ENCODE measurements around the gene TCF23. TPM values are rescaled to one million over a fixed set of nuclear protein-coding genes. Genes with fewer than 3 reads are reported as not detected.

Gene TCF23
- total RNA-seq, 1 donor from 2014 or later, result 1.2 TPM

DNA sequence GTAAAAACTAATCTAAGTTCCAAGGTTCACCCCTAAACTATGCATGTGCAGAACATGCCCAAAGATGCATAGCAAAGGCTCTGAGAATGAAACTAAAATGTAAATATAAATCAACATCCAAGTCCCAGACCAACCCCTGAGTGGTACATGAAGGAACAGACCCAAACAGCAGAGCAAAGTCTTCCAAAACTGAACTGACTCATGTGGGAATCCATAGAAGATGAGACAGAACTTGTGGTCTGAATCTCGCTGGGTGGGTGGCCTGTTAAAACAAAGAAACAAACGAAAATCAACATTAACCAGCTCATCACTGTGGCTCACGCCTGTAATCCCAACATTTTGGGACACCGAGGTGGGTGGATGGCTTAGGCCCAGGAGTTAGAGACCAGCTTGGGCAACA lies 33.5 kb downstream of the TCF23 start:
- intact Hi-C loops (cut with DNase I), result no loop called here
- H3K27ac ChIP-seq, result peak overlapping the region; percentile 57
- no peaks in the 10 kb centered on the region for H3K9me3 ChIP-seq
- ATAC-seq (no peak), DNase-seq (no peak)
- H3K36me3 ChIP-seq, result no peaks in the 10 kb centered on the region
- H3K4me3 ChIP-seq, result no peak overlapping the region
- TF ChIP-seq, protein P1, sequence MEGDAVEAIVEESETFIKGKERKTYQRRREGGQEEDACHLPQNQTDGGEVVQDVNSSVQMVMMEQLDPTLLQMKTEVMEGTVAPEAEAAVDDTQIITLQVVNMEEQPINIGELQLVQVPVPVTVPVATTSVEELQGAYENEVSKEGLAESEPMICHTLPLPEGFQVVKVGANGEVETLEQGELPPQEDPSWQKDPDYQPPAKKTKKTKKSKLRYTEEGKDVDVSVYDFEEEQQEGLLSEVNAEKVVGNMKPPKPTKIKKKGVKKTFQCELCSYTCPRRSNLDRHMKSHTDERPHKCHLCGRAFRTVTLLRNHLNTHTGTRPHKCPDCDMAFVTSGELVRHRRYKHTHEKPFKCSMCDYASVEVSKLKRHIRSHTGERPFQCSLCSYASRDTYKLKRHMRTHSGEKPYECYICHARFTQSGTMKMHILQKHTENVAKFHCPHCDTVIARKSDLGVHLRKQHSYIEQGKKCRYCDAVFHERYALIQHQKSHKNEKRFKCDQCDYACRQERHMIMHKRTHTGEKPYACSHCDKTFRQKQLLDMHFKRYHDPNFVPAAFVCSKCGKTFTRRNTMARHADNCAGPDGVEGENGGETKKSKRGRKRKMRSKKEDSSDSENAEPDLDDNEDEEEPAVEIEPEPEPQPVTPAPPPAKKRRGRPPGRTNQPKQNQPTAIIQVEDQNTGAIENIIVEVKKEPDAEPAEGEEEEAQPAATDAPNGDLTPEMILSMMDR (IDR thresholded peaks at IDR 0.05), result no peak
- H3K27me3 ChIP-seq (ENCODE audit: low read depth), result no peaks in the 10 kb centered on the region
- no peaks in the 10 kb centered on the region for H3K4me1 ChIP-seq

DNA sequence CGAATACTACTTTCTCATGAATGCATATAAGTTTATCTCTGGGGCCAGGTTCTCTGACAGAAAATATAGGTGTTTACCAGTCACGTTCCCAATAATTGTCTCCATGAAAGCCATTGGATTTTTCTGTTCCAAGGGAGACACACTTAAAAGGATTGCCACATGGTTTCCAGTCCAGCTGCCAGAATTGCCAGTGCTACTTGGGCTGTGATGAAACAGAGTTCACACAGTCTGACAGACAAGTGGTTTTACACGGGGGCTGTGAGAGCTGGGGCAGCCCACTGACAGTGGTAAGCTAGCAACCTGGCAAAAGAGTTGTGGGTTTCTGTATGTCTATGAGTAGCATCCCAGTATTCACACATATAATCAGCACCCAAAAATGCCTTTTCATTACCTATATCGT lies 35.3 kb downstream of the TCF23 start:
- intact Hi-C loops (cut with DNase I), result no loop called here
- no peak overlapping the region for H3K4me3 ChIP-seq
- H3K27ac ChIP-seq, result peak overlapping the region; percentile 20
- DNase-seq, result no peak
- H3K27me3 ChIP-seq (ENCODE audit: low read depth), result no peaks in the 10 kb centered on the region
- no peaks in the 10 kb centered on the region for H3K36me3 ChIP-seq
- ATAC-seq, result peak; percentile 23 to 28
- H3K4me1 ChIP-seq, result no peaks in the 10 kb centered on the region
- H3K9me3 ChIP-seq, result no peaks in the 10 kb centered on the region
- TF ChIP-seq, protein P1 (IDR thresholded peaks at IDR 0.05), result no peak

DNA sequence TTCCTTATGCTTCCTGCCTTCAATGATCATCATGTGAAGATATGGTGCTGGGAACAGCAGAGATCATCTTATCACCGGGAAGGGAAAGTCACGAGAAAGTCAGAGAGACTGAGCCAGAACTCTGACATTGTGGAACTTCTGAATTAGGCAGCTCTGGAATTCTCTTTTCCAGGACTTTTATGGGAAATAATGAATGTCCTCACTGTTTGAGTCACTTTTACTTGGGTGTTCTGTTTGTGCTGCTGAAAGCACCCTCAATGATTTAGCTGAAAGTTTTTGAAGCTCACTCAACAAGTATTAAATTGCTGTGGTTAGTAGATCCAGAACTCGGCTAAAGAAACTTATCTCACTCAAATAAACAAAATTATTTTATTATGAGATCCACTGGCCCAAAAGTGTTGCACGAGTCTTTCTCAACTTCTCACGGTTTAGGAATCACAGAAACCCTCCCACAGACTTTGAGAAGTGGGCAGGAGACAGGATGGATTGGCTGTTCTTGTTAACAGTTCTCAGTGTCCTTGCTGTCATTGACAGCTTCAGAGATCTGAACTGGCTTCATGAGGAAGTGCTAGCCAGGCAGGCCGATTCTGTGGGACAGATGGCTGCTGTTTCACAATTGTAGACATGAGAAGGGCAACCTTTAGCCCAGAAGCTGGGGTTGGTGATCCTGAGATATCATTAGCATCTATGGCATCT lies 36.7 kb downstream of the TCF23 start:
- peak; percentile 72 for DNase-seq
- no peak overlapping the region for H3K4me3 ChIP-seq
- no peaks in the 10 kb centered on the region for H3K4me1 ChIP-seq
- H3K36me3 ChIP-seq, result no peaks in the 10 kb centered on the region
- ATAC-seq, result peak; percentile 80 to 88
- intact Hi-C loops (cut with DNase I), result no loop called here
- no peaks in the 10 kb centered on the region for H3K27me3 ChIP-seq (ENCODE audit: low read depth)
- H3K27ac ChIP-seq, result peak overlapping the region; percentile 20
- TF ChIP-seq, protein P1 (IDR thresholded peaks at IDR 0.05), result no peak
- no peaks in the 10 kb centered on the region for H3K9me3 ChIP-seq

DNA sequence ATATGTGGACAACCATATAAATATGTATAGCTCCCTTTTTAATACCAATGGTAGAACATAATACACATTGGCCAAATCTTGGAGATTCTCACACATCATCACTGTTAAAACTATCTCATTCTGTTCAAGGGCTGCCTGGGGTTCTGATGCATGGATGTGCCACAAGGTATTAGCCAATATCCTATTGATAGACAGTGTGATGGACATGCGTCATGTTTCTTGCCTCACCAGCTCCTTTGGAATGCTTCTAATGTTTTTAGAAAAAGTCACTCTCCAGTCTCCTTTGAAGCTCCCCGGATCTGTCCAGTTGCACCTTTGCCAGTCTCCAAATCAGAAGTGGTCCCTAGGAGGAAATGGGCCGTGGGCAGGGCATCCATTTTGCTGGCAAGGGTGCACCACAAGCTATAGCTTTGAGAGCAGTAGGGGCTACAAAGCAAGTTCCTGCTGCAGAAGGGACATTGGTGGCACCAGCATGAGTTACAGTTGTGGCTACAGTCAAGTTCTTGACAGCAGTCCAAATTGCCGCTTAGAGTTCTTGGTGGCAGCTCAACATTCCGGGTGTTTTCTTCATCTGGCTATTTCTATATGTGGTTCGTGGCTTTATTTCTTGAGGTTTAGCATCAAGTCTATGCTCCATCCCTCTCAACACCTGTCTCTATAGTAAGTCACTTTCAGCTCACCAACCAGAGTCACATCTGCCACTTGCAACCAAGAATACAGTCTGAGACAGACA lies 38.0 kb downstream of the TCF23 start:
- Histone ChIP-seq H3K4me3 (no peak overlapping the region), H3K36me3 (no peaks in the 10 kb centered on the region), H3K27ac (no peak overlapping the region), H3K9me3 (no peaks in the 10 kb centered on the region), H3K4me1 (no peaks in the 10 kb centered on the region), H3K27me3 (ENCODE audit: low read depth) (no peaks in the 10 kb centered on the region)
- intact Hi-C loops (cut with DNase I), result no loop called here
- TF ChIP-seq, protein P1 (IDR thresholded peaks at IDR 0.05), result no peak
- no peak for ATAC-seq
- no peak for DNase-seq

DNA sequence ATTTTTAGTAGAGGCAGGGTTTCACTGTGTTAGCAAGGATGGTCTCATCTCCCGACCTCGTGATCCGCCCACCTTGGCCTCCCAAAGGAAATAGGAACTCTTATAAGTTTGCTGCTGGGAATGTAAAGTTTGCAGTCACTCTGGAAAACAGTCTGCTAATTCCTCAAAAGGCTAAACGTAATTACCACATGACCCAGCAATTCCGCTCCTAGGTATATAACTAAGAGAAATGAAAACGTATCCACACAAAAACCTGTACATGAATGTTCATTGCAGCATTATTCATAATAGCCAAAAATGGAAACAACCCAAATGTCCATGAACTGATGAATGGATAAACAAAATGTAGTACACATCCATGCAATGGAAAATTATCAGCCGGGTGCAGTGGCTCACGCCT lies 41.2 kb downstream of the TCF23 start:
- no peak overlapping the region for H3K4me3 ChIP-seq
- DNase-seq (no peak), ATAC-seq (no peak)
- no peaks in the 10 kb centered on the region for H3K9me3 ChIP-seq
- H3K4me1 ChIP-seq, result no peaks in the 10 kb centered on the region
- intact Hi-C loops (cut with DNase I), result no loop called here
- TF ChIP-seq, protein P1 (IDR thresholded peaks at IDR 0.05), result no peak
- H3K27me3 ChIP-seq (ENCODE audit: low read depth), result no peaks in the 10 kb centered on the region
- no peak overlapping the region for H3K27ac ChIP-seq
- no peaks in the 10 kb centered on the region for H3K36me3 ChIP-seq

Data from lower lobe of right lung (tissue), 2 donors.